Measurements from ENCODE around the gene GPR183.

The GPR183 gene

DNA sequence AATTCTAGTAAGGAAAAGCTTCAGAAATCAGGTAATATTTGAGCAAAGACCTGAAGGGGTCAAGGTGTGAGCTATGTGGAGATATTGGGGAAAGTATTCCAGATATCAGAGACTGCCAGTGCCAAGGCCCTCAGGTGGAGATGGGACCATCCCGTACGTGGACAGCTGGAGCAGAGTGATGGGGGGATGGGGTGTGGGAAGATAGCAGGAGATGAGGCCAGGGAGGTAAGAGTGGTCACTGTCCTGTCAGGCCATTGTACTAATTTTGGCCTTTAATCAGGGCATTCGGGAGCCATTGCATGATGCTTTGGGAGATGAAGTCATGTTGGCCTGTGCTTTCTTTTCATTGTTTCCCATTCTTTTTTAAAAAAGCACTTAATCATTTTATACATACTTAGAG, 36.0 kb downstream of the GPR183 start:
- no peak overlapping the region for H3K4me3 ChIP-seq (ENCODE audit: insufficient read depth, low read length, poor library complexity, severe bottlenecking)
- H3K4me2 ChIP-seq (ENCODE audit: low read depth, low read length, poor library complexity, severe bottlenecking) = no peak overlapping the region
- H3F3A ChIP-seq (ENCODE audit: insufficient read depth) = no peaks in the 10 kb centered on the region
- H3K9me3 ChIP-seq (ENCODE audit: insufficient read depth, low read length) = no peaks in the 10 kb centered on the region
- no peaks in the 10 kb centered on the region for H3K36me3 ChIP-seq (ENCODE audit: low read length)
- no peak overlapping the region for H3K9ac ChIP-seq (ENCODE audit: low read length)
- no peaks in the 10 kb centered on the region for H3K9me2 ChIP-seq (replicated peaks; ENCODE audit: insufficient read depth, low read length)
- peaks cover 3% of the 10 kb centered on the region; the same call in 1 of the 2 replicates for H4K20me1 ChIP-seq (ENCODE audit: low read depth, low read length)
- H3K27ac ChIP-seq (ENCODE audit: low read depth, low read length) = no peak overlapping the region
- H3K79me2 ChIP-seq (ENCODE audit: insufficient read depth, low read length) = no peaks in the 10 kb centered on the region
- TF ChIP-seq CTCF (IDR thresholded peaks at IDR 0.05; ENCODE audit: insufficient read depth, low read length, poor library complexity, severe bottlenecking) = no peak
- TF ChIP-seq EZH2phosphoT487 (conservative IDR thresholded peaks at IDR 0.05; ENCODE audit: low read length) = no peak
- no peak overlapping the region for H2AFZ ChIP-seq (ENCODE audit: low read depth, low read length, severe bottlenecking)
- H3K27me3 ChIP-seq (ENCODE audit: low read length) = no peaks in the 10 kb centered on the region

DNA sequence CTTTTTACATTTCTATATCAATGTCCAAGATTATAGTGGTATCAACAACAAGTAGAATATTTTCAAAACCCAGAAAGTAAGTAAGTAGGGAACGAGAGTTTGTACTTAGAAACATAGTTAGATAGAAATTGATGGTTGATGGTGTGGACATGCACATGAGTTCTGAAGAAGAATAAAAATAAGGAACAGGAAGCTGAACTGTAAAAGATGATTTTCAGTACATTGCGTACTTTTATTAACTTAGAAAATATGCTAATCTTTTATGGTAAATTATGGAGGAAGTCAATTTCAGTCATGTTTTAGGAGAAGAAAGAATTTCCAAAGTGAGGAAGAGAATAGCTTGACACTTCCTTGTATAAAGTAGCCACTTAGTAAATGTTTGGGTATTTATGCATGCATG, 36.7 kb downstream of the GPR183 start:
- H2AFZ ChIP-seq (ENCODE audit: low read depth, low read length, severe bottlenecking) = no peak overlapping the region
- H3K9me3 ChIP-seq (ENCODE audit: insufficient read depth, low read length) = no peaks in the 10 kb centered on the region
- no peaks in the 10 kb centered on the region for H3K27me3 ChIP-seq (ENCODE audit: low read length)
- H3K79me2 ChIP-seq (ENCODE audit: insufficient read depth, low read length) = no peaks in the 10 kb centered on the region
- no peaks in the 10 kb centered on the region for H3K36me3 ChIP-seq (ENCODE audit: low read length)
- no peak overlapping the region for H3K9ac ChIP-seq (ENCODE audit: low read length)
- H3K4me2 ChIP-seq (ENCODE audit: low read depth, low read length, poor library complexity, severe bottlenecking) = no peak overlapping the region
- H3K9me2 ChIP-seq (replicated peaks; ENCODE audit: insufficient read depth, low read length) = no peaks in the 10 kb centered on the region
- H3K4me3 ChIP-seq (ENCODE audit: insufficient read depth, low read length, poor library complexity, severe bottlenecking) = no peak overlapping the region
- TF ChIP-seq CTCF (IDR thresholded peaks at IDR 0.05; ENCODE audit: insufficient read depth, low read length, poor library complexity, severe bottlenecking) (no peak), EZH2phosphoT487 (conservative IDR thresholded peaks at IDR 0.05; ENCODE audit: low read length) (no peak)
- 0 out of 2 replicates have a peak, but pooled peaks cover under 1% of the 10 kb centered on the region for H3F3A ChIP-seq (ENCODE audit: insufficient read depth)
- peaks cover 3% of the 10 kb centered on the region; the same call in 1 of the 2 replicates for H4K20me1 ChIP-seq (ENCODE audit: low read depth, low read length)
- H3K27ac ChIP-seq (ENCODE audit: low read depth, low read length) = no peak overlapping the region

GRCh38 chr13:99269627-99270241, 37.5 kb downstream of the GPR183 start:
- H3K36me3 ChIP-seq (ENCODE audit: low read length) = no peaks in the 10 kb centered on the region
- H3K9me2 ChIP-seq (replicated peaks; ENCODE audit: insufficient read depth, low read length) = no peaks in the 10 kb centered on the region
- TF ChIP-seq CTCF (IDR thresholded peaks at IDR 0.05; ENCODE audit: insufficient read depth, low read length, poor library complexity, severe bottlenecking) (peak; percentile 56), EZH2phosphoT487 (conservative IDR thresholded peaks at IDR 0.05; ENCODE audit: low read length) (no peak)
- no peak overlapping the region for H3K27ac ChIP-seq (ENCODE audit: low read depth, low read length)
- no peak overlapping the region for H2AFZ ChIP-seq (ENCODE audit: low read depth, low read length, severe bottlenecking)
- H3K27me3 ChIP-seq (ENCODE audit: low read length) = no peaks in the 10 kb centered on the region
- H3K4me2 ChIP-seq (ENCODE audit: low read depth, low read length, poor library complexity, severe bottlenecking) = no peak overlapping the region
- no peak overlapping the region for H3K9ac ChIP-seq (ENCODE audit: low read length)
- H3K4me3 ChIP-seq (ENCODE audit: insufficient read depth, low read length, poor library complexity, severe bottlenecking) = no peak overlapping the region
- H4K20me1 ChIP-seq (ENCODE audit: low read depth, low read length) = peaks cover 7% of the 10 kb centered on the region; the same call in 1 of the 2 replicates
- H3K9me3 ChIP-seq (ENCODE audit: insufficient read depth, low read length) = no peaks in the 10 kb centered on the region
- H3K79me2 ChIP-seq (ENCODE audit: insufficient read depth, low read length) = no peaks in the 10 kb centered on the region
- peaks cover 8% of the 10 kb centered on the region for H3F3A ChIP-seq (ENCODE audit: insufficient read depth)
